Progenitor cell of endocrine pancreas (in vitro differentiated cells): ENCODE data around the gene CDC42BPB. TPM values are rescaled to one million over a fixed set of nuclear protein-coding genes. Genes with fewer than 3 reads are reported as not detected.

ENCODE experiments used
- DNase-seq: peaks from one replicate; pipeline ENCODE4 v3.0.0; 2021; ENCODE audit warnings: low spot score; ENCODE audit not compliant: unreplicated experiment
- H3K27ac Mint-ChIP-seq: 2 replicates; pipeline ENCODE4 v1.8.0; 2021; ENCODE audit warnings: mild to moderate bottlenecking, moderate library complexity, mixed read lengths
- H3K27me3 Mint-ChIP-seq: 2 replicates; pipeline ENCODE4 v1.8.0; 2021; ENCODE audit warnings: mixed read lengths
- H3K36me3 Mint-ChIP-seq: 2 replicates; pipeline ENCODE4 v1.8.0; 2022; ENCODE audit warnings: mixed read lengths; ENCODE audit not compliant: insufficient read depth
- H3K4me1 Mint-ChIP-seq: 2 replicates; pipeline ENCODE4 v1.8.0; 2021; ENCODE audit warnings: low read depth, mixed read lengths
- H3K4me3 Mint-ChIP-seq: 2 replicates; pipeline ENCODE4 v1.8.0; 2021; ENCODE audit warnings: low read depth, mild to moderate bottlenecking, moderate library complexity, mixed read lengths
- H3K9me3 Mint-ChIP-seq: 2 replicates; pipeline ENCODE4 v1.8.0; 2021; ENCODE audit warnings: low read depth, mixed read lengths
- CTCF ChIP-seq: fragments of 200-600 bp; sonication (generic); IDR thresholded peaks from one replicate; pipeline ENCODE4 v1.5.0; 2021; ENCODE audit warnings: antibody characterized with exemption, mild to moderate bottlenecking; ENCODE audit not compliant: unreplicated experiment
- total RNA-seq: library from RNA; stranded (reverse); gene quantifications from 2 replicates; pipeline ENCODE4 v1.2.1, GENCODE V29; 2021

Gene CDC42BPB
- total RNA-seq, 1 donor from 2014 or later: 105 TPM

GRCh38 chr14:102907980-102908730, 149.2 kb downstream of the CDC42BPB start:
- DNase-seq: no peak
- no peaks in the 10 kb centered on the region for H3K9me3 Mint-ChIP-seq
- H3K36me3 Mint-ChIP-seq: peaks cover 20% of the 10 kb centered on the region
- no peak overlapping the region for H3K27ac Mint-ChIP-seq
- no peak overlapping the region for H3K4me3 Mint-ChIP-seq
- no peak for TF ChIP-seq CTCF
- H3K27me3 Mint-ChIP-seq: no peaks in the 10 kb centered on the region
- H3K4me1 Mint-ChIP-seq: no peaks in the 10 kb centered on the region

DNA sequence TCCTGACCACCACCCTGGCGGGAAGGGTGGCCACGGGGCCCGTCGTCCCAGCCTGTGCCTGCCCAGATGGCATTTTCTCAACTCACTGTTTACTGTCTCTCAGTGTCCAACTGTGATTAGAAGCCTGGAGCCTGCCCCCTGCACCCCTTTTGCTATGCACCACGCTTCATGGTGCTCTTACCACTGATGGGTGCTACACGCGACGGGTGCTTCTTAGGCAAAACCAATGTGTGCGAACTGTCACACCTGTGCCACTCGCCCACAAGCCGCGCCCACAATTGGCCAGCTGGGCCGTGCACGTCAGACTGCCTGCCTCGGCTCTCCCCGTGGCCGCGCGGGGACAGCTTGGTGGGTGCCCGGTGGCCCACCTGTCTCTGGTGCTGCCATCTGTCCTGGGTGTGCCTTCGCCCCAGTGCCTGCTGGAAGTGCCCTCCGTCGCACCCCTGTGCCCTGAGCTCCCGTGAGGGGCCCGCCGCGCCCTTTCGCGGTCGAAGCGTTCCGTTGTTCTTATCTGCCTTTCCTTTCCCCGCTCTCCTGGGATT, 150.0 kb downstream of the CDC42BPB start:
- TF ChIP-seq CTCF: no peak
- Mint-ChIP-seq H3K9me3 (no peaks in the 10 kb centered on the region), H3K27ac (no peak overlapping the region), H3K36me3 (peaks cover 22% of the 10 kb centered on the region), H3K4me3 (no peak overlapping the region), H3K27me3 (no peaks in the 10 kb centered on the region), H3K4me1 (no peaks in the 10 kb centered on the region)
- DNase-seq: no peak

DNA sequence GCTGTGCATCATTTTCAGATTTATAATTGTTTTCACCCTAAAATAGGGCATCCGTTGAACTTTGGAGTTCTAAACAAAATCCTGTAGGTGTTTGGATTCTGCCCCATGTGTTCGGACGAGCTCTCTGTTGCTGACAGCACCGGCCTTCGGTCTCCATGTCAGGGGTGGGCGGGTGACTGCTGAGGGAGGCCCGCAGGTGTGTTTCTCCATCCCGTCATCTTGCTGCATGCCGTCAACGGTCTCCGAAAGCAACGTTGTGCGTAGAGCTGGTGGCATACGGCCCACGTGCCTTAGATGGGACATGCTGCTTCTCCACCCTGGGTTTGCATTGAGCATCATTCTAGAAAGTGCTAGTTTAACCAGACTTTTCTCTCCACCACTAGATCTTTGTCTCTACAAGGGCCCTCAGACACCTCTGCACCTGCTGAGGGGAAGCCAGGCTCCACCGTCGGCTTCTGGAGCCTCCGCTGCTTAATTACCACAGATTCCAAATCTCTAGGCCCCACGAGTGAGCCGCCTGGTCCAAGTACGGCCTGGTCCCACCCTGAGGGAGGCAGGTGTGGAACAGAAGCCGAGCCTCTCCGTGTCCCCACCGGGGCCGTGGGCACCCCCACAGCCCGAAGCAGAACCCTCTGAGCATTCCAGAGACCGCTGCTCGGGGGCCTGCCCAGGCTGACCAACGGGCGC, 150.6 kb downstream of the CDC42BPB start:
- no peak overlapping the region for H3K4me3 Mint-ChIP-seq
- H3K27ac Mint-ChIP-seq: no peak overlapping the region

GRCh38 chr14:102905116-102906108, 151.9 kb downstream of the CDC42BPB start:
- TF ChIP-seq CTCF: no peak
- Mint-ChIP-seq H3K27ac (no peak overlapping the region), H3K36me3 (peaks cover 22% of the 10 kb centered on the region), H3K4me3 (no peak overlapping the region), H3K9me3 (no peaks in the 10 kb centered on the region), H3K27me3 (no peaks in the 10 kb centered on the region), H3K4me1 (no peaks in the 10 kb centered on the region)
- no peak for DNase-seq

More for the DNA sequence above, 150.6 kb downstream of the CDC42BPB start:
- no peak for DNase-seq
- no peaks in the 10 kb centered on the region for H3K4me1 Mint-ChIP-seq
- H3K36me3 Mint-ChIP-seq: peaks cover 22% of the 10 kb centered on the region
- no peak for TF ChIP-seq CTCF
- H3K27me3 Mint-ChIP-seq: no peaks in the 10 kb centered on the region
- no peaks in the 10 kb centered on the region for H3K9me3 Mint-ChIP-seq
